Thymus (tissue), 11 donors: ENCODE measurements around the gene EPHA3. TPM values are rescaled to one million over a fixed set of nuclear protein-coding genes. Genes with fewer than 3 reads are reported as not detected.

Experiments
- DNase-seq, 9 donors: peaks; one replicate each; pipeline ENCODE4 v3.0.0-alpha.2; 2013; ENCODE audit warnings: low spot score in 9 of 9, low read depth in 6 of 9, missing footprints in 1 of 9
- H3K27ac ChIP-seq, 2 donors: one replicate each; pipeline ENCODE4 v1.5.1; 2013; ENCODE audit warnings: control low read depth in 1 of 2, low read depth in 1 of 2, low read length in 1 of 2, mild to moderate bottlenecking in 1 of 2, moderate library complexity in 1 of 2
- H3K27me3 ChIP-seq, 2 donors: one replicate each; pipeline ENCODE4 v1.5.1; 2013; ENCODE audit warnings: low read length in 1 of 2; ENCODE audit not compliant: control insufficient read depth in 2 of 2, insufficient read depth in 1 of 2
- H3K36me3 ChIP-seq, 2 donors: one replicate each; pipeline ENCODE4 v1.5.1; 2013; ENCODE audit warnings: low read length in 1 of 2, mild to moderate bottlenecking in 1 of 2, moderate library complexity in 1 of 2; ENCODE audit not compliant: control insufficient read depth in 2 of 2, insufficient read depth in 2 of 2
- H3K4me1 ChIP-seq, 2 donors: one replicate each; pipeline ENCODE4 v1.5.1; 2013; ENCODE audit warnings: low read length in 2 of 2; ENCODE audit not compliant: control insufficient read depth in 2 of 2, insufficient read depth in 2 of 2
- H3K4me3 ChIP-seq, 2 donors: one replicate each; pipeline ENCODE4 v1.5.1; 2013; ENCODE audit warnings: low read length in 2 of 2, control low read depth in 1 of 2, mild to moderate bottlenecking in 1 of 2
- H3K9me3 ChIP-seq, 2 donors: one replicate each; pipeline ENCODE4 v1.5.1; 2013; ENCODE audit warnings: low read length in 1 of 2, mild to moderate bottlenecking in 1 of 2; ENCODE audit not compliant: control insufficient read depth in 2 of 2, insufficient read depth in 1 of 2
- WGBS: extraction: QIAGEN DNeasy Blood & Tissue Kit; methylation state at CpG from one replicate; pipeline ENCODE4 v1.1.7; 2013; 5-methylcytosine and 5-hydroxymethylcytosine counted together
- polyA plus RNA-seq: library from polyadenylated mRNA; stranded (reverse); fragments of 200-250 nt; gene quantifications from one replicate; pipeline ENCODE4 v1.2.3, GENCODE V29; 2013
- total RNA-seq: library from RNA; stranded (reverse); fragments of 120-200 nt; gene quantifications from one replicate; pipeline ENCODE4 v1.2.4, GENCODE V29; 2013
- donor health status: healthy.

EPHA3 gene
- total and polyA plus RNA-seq, 2 donors, result 0.73 to 1.9 TPM

GRCh38 chr3:89527736-89528305 lies 420.4 kb downstream of the EPHA3 start:
- Histone ChIP-seq H3K4me1 (no peaks in the 10 kb centered on the region), H3K36me3 (no peaks in the 10 kb centered on the region), H3K27ac (no peak overlapping the region), H3K27me3 (no peaks in the 10 kb centered on the region), H3K4me3 (no peak overlapping the region), H3K9me3 (no peaks in the 10 kb centered on the region)
- DNase-seq, result no peak
- 89% methylated on average over 1 of the region's 1 CpG for WGBS
